AG09309 (cell line): Measurements from ENCODE around the gene CCDC12.

ENCODE experiments used
- DNase-seq: peaks from one replicate; pipeline ENCODE4 v3.0.0-alpha.2; 2010; ENCODE audit warnings: low read depth
- H3K4me3 ChIP-seq: 2 replicates; pipeline ENCODE4 v1.5.1; 2011; ENCODE audit warnings: mild to moderate bottlenecking, low read depth, low read length, moderate library complexity; ENCODE audit not compliant: control insufficient read depth
- CTCF ChIP-seq: IDR thresholded peaks from 2 replicates; pipeline ENCODE4 v1.5.1; 2011; ENCODE audit warnings: mild to moderate bottlenecking, low read depth, low read length, inconsistent platforms; ENCODE audit not compliant: insufficient read depth, control insufficient read depth; ENCODE audit errors: missing control alignments

Gene CCDC12

GRCh38 chr3:46938118-46938517 lies 38.4 kb downstream of the CCDC12 start:
- no peak for DNase-seq
- TF ChIP-seq CTCF: no peak
- no peak overlapping the region for H3K4me3 ChIP-seq

- H3K4me3 ChIP-seq: no peak overlapping the region
- peak; percentile 2 for TF ChIP-seq CTCF
- DNase-seq: no peak
Observed at GRCh38 chr3:46936733-46937250, 39.8 kb downstream of the CCDC12 start.

DNA sequence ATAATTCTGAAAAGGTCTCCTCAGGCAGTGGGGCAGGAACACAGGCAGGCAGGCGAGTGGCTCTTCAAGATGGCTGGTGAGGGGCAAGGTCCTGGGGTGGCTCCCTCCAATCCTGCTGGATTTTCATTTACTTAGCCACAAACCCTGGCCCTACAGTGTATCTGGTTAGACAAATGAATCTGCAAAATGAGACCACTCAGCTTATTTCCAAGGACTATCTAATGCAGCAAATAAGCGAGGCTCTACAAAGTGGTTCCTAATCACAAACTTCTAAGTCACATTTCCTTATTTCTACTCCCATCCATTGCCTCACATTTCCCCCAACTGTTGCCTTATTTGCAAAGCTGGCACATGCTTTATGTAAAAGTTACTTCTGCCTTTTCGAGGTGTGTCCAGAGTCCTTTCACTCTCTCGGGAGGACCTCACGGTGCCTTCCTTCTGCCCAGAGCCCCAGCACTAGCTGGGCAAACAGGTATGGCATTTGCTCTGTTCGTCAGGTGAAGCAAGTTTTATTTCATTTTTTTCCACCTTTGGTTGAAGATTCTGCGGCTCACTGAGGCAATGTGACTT lies 40.5 kb downstream of the CCDC12 start:
- no peak for DNase-seq
- TF ChIP-seq CTCF: no peak
- no peak overlapping the region for H3K4me3 ChIP-seq

DNA sequence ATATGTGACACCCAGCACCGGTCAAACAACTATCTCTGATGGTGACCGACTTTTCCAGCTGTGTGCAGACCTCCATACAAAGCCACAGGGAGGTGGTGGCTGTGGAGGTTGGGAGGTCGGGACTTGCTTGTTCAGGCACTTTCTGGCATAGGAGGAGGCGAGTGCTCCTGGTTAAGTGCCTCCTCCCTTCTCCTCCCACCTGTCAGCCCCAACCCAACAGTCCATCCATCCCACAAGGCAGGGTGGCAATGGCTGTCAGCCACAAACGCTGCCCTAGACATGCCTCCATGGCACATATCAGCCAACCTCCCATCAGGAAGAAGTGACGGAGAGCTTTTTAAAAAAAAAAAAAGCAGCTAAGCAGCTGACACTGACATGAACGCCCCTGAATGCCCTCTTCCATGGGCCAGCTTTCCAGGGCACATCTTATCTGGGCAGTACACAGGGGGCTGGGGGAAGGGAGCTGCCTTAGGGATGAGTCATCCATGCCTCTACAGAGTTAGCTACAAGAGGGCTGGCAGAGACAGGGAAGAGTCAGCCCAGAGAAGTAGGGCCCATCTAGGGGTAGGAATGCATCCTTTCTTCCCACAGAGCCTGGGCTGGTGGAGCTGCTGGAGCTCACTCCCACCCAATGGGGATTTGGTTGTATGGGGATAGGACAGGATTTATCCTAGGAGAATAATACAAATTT lies 41.2 kb downstream of the CCDC12 start:
- no peak overlapping the region for H3K4me3 ChIP-seq
- TF ChIP-seq CTCF: peak; percentile 88
- DNase-seq: peak; percentile 90

DNA sequence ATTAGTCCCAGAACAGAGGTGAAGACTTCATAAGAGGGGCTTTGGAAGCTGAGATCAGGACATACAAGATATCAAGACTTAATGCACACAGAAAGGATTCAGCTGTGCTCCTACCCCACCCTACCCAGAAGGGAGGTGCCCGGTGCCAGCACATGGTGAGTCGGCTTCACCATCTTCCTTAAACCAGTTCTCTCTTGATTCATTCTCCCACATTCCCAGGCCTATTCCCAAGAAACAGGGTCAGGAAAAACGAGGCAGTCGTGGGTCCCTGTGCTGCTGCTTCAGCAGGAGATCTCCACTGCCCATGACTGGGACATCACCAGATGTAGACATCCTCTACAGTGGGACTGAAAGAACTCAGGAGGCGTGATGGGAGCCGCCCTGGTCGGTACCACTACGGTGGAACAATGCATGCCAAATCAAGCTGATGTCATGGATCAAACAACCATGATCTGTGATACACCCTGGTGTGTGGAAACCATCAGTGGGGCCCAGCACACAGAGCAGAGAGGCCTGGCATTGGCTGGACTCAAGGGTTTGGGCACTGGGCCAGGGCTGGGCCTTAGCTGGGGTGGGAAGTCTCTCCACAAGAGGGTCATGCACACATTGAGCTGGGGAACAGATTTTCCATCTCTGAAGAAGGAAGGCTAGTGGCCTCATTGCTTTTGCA lies 41.9 kb downstream of the CCDC12 start:
- no peak for TF ChIP-seq CTCF
- DNase-seq: no peak
- H3K4me3 ChIP-seq: no peak overlapping the region

DNA sequence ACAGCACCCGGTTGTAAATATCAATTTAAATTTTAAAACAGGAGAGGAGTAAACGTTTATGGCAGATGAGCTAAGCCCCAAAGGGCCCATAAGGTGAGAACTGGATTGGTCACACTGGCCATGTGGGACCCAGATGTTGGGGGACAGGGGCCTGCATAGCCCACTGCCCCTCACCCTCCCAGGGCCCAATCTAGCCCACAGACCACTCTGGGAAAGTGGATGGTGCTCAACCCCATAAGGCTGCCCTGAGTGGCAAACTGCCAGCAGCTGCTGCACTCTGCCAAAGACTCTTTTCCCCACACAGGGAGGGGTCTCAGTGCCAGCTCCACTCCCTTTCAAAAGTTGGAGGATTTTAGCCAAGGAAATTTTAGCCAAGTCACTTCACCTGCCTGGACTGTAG lies 42.5 kb downstream of the CCDC12 start:
- no peak for DNase-seq
- no peak overlapping the region for H3K4me3 ChIP-seq
- TF ChIP-seq CTCF: no peak
